Uterus (tissue), 2 donors: Measurements from ENCODE around the gene CEP20.

Experiments
- CTCF ChIP-seq, 4 experiments: fragments of 200-600 bp in 2 of 4; fragments of 450-650 bp in 2 of 4; sonication (generic) in 2 of 4; IDR thresholded peaks; one replicate each; pipeline ENCODE4 v1.5.1; 2016 to 2019; ENCODE audit warnings: antibody characterized with exemption in 4 of 4, mild to moderate bottlenecking in 2 of 4, moderate library complexity in 1 of 4
- POLR2A ChIP-seq, 2 donors: fragments of 450-650 bp; IDR thresholded peaks; one replicate each; pipeline ENCODE4 v1.6.1; 2016; ENCODE audit warnings: antibody characterized with exemption in 2 of 2, mild to moderate bottlenecking in 1 of 2, moderate library complexity in 1 of 2

- TF ChIP-seq CTCF (IDR thresholded peaks at IDR 0.05), result no peak
- TF ChIP-seq POLR2A (IDR thresholded peaks at IDR 0.05), result no peak
These were observed 72.2 kb downstream of the CEP20 start for GRCh38 chr16:15816228-15816627.
